ENCODE results near the gene CNOT6L.
A peak's percentile ranks its signal among the peaks of the same experiment; 100 is the strongest.
"Not testable (repeated sequence)": the region's sequence is repeated elsewhere in the genome, so short reads cannot be mapped to it uniquely, and the experiment has no call there.

Gene CNOT6L

DNA sequence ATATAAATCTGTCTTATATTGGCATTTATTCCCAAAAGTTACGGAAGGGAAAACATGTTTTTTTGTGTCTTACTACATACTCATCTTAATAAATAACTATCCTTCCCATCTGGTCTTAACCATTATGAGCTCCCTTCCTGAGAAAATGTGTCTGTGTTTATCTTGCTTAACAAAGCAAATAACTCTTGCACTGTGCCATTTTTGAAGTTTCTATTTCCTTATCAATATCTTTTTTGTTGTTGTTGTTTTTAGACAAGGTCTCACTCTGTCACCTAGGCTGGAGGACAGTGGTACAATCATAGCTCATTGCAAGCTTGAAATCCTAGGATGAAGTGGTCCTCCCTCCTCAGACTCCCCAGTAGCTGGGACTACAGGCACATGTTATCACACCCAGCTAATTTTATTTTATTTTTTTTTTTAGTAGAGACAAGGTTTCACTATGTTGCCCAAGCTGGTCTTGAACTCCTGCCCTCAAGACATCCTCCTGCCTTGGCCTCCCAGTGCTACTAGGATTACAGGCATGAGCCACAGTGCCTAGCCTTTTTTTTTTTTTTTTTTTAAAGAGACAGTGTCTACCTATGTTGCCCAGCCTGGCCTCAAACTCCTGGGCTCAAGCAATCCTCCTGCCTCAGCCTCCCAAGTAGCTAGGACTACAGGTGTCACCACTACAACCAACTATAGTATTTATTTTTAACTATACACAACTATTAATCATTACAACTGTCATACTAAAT is 36.9 kb downstream of the CNOT6L start:
- no peak for DNase-seq

DNA sequence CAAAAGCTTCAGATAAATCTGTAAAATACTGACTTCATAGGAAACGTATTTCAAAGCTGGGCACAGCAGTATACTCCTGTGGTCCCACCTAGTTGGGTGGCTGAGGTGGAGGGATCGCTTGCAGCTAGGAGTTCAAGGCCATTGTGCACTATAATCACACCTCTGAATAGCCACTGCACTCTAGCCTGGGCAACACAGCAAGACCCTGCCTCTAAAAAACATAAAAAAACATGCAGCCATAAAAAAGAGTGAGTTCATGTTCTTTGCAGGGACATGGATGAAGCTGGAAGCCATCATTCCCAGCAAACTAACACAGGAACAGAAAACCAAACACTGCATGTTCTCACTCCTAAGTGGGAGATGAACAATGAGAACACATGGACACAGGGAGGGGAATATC is 38.4 kb downstream of the CNOT6L start:
- not testable (repeated sequence) for DNase-seq

DNA sequence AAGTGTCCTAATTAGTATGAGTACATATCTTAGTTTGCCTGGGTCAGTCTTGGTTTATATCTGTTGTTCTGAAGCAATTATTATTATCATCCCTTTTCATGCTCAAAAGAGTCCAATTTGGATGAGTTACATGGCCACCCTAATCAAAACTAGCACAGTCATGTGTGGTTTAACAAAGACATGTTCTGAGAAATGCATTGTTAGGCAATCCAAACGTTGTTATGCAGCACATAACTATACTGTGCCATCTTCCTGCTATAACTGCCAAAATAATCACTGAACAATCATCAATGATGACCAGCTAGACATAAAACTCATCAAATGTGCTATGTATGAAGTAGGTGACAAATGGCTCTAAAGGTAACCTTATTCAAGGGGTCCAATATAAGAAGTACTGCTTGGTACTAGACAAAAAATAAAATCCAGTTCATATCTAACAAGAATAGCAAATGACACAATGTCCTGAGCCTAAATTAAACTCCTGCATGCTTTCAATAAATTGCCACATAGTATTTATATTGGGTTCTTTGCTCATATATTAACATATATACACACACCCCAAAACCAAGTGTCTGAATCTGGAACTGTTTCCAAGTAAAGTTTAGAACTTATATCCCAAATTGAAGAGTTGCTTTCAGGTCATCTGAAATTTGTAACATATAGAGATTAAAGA is 41.9 kb downstream of the CNOT6L start:
- peak; percentile 3 to 41 for DNase-seq

DNA sequence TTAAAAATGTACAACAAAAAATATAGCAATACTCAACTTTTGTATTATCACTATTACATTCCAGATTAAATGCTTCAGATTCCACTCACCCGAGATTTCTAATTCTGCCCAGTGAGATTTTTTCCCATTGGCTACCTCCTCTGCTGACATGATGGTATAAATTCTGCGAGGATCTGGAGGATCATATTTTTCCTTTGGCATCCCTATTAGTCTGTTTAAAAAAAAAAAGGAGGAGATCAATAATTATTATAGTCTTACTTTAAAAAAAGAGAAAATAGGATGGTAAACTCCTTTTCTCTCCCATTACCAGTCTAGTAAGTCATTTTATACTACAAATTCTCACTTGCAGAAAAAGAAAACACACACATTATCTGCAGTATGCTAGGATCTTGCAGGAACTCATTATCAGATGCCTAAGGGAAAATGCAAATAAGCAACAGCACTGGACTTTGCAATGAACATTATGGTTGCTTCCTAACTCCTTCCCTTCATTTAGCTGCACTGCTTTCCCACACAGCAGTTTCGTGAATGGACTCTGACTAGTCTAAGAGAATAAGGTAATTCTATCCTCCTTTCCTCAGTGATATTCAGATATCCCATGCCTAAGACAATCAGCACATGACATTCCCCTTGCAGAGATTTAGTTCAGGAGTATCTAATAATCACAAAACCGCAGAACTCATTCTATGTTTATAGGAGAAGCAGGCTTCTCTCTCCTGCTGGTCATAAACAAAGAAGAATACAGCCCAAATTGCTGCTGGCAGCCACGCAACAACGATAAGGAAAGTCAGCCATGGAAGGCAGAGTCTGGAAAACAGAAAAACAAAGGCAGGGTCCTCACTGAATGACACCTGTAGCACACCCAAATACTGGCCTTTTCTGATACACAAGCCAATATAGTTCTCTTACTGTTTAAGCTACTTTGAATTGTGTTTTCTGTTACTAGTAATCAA is 42.7 kb downstream of the CNOT6L start:
- no peak for DNase-seq

DNA sequence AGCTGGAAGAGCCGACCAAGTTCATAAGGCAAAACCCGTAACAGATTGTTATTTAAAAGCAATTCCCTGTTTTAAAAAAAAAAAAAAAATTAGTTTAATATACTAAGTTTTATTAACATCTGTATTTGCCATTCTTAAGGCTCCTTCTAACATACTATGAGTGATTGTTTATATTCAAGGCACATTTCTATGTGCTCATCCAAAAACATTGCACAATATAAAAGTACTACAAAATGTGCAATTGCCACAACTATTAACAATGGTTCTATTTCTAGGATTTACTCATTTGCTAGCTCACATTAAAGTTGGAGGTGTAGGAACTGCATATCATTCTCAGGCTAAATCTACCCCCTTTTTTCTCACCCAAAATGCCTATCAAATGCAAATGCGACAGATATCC is 46.1 kb downstream of the CNOT6L start:
- no peak for DNase-seq

DNA sequence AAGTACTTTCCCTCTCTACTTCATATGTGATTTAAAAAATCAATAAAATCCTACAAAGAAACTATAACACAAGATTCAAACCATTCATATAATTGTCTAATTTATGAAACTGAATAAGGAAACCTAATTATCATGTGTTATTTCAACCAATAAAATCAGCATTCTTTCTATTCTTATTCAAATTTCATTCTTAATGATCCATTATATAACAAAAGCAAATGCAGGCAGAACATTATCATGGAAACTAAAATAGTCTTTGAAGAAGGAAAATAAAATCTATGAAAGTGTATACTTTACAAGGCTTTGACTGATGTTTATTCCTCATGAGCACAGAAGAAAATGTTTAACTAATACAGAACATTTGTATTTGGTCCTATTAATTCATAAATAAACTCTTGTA is 47.6 kb downstream of the CNOT6L start:
- no peak for DNase-seq

DNA sequence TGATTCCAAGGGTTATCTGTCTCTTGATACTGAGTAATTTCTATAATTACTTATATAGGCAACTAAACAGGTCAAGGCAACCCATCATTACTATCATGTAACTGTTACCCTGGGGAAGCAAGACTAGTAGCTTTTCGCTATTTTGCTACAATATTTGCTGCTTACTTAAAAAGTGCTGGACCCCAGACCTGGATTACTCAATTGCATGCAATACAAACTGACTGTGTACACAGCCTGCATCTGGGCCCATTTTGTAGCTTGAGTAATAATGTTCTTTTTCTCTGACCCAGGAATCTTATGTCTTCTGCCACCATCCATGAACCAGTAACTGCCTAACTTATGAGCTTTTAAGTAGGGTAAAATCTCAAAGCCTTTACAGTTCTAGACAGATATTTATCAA is 53.4 kb downstream of the CNOT6L start:
- no peak for DNase-seq

DNA sequence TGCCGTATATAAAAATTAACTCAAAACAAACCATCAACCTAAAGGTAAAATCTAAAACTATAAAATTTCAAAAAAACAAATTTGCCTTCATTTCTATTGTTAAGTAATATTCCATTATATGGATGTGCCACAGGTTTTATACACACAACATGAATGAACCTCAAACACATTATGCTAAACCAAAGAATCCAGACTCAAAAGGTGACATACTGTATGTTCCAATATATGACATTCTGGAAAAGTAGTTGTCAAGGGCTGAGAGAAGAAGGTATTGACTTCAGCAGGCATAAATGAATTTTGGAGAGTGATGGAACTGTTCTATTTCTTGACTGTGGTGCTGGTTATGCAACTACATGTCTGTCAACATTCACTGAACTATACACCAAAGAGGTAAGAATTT is 56.6 kb downstream of the CNOT6L start:
- no peak for DNase-seq

DNA sequence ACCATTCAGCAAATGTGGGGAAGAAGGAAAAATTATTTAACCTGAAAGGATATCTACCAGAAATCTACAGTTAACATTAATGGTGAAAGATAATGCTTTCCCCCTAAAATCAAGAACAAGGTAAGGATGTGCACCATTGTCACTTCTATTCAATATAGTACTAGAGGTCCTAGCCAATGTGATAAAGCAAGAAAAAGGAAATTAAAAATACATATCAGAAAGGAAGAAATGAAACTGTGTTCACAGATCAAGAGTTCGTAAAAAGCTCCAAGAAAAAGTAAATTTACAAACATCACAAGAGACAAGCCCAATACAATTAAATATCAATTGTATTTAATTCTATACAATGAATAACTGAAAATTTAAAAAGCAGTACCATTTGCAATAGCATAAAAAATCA is 57.6 kb downstream of the CNOT6L start:
- DNase-seq = no peak

DNA sequence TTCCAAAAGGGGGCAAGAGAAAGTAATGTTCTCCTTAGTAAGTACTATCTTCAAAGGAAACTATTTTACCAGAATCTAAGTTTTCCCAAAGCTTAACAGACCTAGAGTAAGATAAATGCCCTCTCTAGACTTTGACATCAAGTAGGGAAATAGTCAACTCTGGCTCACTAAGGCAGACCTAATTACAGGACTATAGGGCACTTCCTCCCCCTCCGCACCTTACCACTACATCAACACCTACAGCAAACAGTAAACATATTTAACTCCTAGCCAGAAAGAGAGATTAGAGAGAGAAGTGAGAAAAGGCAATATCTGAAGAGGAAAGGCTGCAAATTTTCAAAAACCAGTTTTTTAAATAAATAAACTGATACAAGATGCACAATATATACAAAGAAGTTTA is 60.4 kb downstream of the CNOT6L start:
- no peak for DNase-seq

DNA sequence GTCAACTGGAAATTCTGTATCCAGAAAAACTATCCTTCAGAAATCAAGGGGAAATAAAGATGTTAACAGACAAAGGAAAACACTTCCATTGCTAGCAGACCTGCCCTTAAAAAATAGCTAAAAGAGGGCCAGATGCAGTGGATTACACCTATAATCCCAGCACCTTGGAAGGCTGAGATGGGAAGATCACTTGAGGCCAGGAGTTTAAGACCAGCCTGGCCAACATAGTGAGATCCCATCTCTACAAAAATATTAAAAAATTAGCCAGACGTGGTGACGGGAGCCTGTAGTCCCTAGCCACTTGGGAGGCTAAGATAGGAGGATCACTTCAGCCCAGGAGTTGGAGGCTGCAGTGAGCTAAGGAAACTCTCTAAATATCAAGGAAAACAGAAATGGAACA is 67.4 kb downstream of the CNOT6L start:
- DNase-seq = no peak

DNA sequence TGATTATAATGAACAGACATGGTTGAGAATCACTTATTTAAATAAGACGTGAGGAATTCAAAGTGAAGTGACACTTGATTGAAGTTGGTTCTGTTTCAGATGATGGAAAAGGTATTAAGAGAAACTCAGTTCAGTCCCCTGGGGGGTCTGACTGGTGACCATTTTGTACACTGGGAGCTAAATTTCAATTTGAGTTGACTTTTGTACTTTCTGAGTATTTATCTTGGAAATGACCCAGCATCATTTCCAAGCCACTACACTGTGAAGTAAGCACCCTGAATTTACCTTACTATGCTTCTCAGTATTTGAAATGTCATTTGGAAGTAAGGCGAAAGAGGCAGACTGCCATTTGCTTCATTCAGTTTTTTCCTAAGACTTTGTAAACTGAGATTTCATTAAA is 73.4 kb downstream of the CNOT6L start:
- DNase-seq = no peak

DNA sequence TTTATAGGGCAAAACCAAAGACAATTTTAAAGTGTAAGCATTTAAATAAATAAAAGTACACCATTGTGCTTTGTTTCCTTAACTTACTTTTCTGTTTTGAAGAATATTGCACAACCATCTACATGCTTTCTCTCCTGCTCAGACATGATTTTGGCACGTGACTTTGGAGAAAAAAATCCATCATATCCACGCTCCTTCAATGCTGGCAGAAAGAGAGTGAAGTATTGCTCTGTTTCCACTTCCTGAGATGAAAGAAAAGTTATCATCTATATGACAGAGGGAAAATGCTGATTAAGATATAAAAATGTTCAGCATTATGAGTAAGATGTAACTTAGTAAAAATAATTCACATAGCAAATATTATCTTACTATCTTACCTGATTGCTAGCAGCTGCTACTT is 77.1 kb downstream of the CNOT6L start:
- DNase-seq = no peak

DNA sequence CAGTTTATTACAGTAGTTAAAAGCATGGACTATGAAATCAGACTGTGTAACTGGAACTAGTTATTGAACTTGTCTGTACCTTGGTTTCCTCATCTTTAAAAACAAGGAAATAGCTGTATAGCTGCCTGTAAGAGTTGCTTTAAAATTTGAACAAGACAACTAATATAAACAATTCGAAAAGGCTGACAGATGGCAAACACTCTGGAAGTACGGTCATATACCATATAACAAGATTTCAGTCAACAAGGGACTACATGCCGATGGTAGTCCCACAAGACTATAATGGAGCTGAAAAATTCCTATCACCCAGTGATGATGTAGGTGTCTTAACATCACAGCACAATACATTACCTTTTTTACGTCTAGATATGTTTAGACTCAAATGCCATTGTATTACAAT is 78.7 kb downstream of the CNOT6L start:
- no peak for DNase-seq

DNA sequence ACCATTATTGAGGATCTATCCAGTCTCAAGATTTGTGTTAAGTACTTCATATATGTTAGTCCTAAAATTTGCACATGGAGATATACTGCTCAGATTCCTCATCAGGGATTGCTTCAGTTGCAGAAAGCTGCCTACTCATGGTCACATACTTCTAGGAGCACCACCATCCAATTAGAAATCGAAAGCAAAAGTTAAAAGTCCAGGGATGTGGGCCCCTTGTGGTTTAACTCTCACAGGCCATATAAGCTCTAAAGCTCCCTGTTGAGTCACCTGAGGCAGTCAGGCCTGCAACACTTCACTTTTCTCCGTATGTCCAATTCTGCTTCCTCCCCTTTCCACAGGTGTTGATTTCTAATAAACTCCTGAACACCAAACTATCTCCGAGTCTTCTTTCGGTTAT is 84.2 kb downstream of the CNOT6L start:
- DNase-seq = peak; percentile 65 to 73

DNA sequence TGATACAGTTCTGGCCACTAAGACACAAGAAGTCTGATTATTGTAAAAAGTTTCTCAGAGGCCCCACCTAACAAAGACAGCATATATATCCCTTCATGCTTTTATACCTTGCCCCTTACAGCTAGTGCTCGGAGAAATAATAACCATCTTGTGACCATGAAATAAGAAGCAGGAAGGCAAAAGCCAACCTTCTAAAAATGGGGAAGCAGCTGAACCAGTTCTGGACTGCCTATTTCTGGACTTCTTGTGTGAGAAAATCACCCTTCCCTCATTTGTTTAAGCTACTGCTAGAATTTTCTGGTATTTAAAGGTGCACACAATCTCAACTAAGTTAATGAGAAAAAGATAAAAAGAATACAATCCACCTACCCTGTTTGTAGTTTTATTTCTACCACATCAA is 87.5 kb downstream of the CNOT6L start:
- peak; percentile 53 to 64 for DNase-seq

DNA sequence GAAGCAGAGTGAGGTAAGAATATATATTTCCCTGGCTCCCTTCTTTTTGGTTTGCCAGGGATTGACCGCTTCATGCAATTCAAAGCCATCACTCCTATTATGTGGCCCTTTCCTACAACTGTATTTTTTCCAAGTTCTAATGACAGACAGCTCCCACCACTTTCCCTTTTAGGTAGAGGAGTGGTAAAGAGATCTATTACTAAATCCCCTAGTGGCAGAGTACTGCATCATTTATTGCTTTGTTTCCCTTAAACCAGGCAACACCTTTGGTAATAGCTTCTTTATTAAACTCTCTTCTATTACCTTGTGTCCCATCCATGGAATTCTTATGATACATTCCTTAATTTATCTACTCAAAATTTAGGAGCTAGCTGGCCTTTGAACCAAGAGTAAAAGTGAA is 90.7 kb downstream of the CNOT6L start:
- DNase-seq = no peak

DNA sequence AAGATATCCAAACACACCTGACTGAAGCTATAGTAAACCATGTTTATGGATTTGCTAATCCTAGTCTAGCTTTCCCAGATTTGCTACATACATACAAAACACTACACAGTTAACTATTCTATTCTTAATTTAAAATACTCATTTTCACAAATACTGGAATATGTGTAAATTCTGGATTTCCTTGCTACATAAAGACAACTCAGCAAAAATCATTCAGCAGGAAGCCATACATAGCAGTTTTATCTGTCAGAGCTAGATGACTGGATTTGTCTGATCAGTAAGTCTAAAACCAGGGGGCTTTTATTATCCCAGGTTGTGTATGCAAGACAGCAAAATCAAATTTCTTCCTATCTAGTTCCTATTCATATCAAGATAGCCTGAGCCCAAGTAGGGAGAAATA is 98.1 kb downstream of the CNOT6L start:
- no peak for DNase-seq

DNA sequence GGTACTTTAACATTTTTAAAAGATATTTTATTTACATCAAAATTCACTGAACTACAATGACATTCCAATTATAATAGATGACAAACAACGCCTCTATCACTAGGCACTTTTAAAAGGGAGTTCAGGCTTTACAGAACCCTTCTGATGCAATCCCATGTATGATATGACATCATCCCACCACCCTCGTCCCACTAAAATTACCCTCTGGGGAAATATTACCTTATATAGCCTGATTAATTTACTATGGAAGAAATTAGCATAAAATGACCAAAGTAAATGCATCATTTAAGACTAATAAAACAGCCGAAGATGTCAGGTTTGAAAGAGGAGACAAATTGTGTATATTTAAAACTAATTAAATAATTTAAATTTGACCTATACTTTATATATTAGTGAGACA is 100.7 kb downstream of the CNOT6L start:
- not testable (repeated sequence) for DNase-seq

DNA sequence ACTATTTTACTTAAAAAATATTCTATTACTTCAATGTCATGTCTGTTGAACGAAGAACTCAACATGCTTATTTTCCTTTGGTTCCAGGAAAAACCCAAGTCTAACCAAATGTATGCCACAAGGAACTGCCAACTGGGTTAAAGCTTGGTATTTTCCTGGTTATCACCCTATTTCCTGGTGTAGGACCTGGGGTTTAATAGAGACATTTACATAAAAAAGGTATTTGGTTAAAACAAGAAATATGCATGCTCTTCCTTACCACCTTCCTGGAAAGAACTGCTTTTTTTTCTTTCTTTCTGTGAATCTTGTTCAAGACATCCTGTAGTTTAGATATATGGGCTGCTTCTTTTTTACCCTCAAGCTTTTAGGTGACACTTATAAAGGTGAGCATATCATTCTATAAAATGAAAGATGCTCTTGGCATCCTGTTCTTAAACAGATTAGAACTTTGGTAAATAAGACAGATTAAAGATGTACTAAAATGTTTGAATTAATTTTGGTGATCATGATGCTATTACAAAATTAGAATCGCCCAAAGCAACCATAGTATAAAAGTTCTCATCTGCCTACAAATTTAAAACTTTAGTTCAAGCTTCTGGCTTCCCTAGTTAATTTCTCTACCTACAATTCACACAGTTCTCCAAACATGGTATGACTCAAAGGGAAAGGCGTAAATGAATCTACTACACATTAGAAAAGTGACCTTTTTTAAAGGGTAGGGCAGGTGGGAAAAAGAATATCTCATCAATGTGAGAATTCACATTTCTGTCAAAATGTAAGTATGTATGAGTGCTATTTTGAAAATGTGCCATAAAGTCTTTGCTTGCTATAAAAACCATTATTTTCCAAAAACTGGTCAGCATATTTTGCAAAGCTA is 103.5 kb downstream of the CNOT6L start:
- no peak for DNase-seq

DNA sequence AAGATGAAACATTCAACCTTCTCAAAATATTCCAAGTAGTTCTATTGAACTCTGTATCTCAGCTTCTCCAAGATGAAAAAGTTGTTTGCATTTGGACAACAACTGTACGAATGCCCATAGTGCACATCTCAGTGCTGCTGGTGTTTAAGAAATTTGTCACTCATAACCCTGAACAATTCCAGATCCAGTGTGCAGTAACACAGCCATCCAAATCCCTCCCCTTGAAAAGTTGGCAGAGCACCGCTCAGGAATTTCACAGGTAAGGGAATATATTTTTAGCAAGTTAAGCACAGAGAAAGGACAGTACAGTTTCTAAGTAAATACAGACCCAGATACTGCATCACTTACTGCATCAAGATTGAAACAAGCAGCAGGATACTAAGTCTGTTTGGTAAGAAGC is 104.7 kb downstream of the CNOT6L start:
- no peak for DNase-seq

DNA sequence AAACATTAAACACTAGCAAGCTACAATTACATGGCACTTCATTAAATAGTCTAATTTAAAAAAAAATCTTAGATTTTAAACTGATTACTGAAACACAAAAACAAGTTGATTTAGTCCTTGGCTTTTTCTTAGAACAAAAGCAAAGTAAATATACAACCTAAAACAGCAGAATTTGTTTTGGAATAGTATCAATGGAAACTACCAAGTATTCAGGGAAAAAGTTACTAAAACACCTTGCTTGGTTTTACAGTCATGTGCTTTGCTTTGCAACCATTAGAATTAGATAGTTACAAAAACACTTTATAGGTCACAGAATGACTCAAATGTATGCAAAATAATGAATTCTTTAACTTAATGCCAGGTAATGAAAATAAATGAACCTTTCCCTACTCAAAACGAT is 105.3 kb downstream of the CNOT6L start:
- DNase-seq = no peak

All from inflammatory macrophage (primary cell).